Central memory CD4-positive, alpha-beta T cell (primary cell): ENCODE data around the gene ADPRHL1.
"Not testable (repeated sequence)": the region's sequence is repeated elsewhere in the genome, so short reads cannot be mapped to it uniquely, and the experiment has no call there.

Experiments used
- DNase-seq: peaks from one replicate; pipeline ENCODE4 v3.0.0; 2022

ADPRHL1 gene

GRCh38 chr13:113477724-113478123 is 24.4 kb upstream of the ADPRHL1 start:
- no peak for DNase-seq

GRCh38 chr13:113476811-113477210 is 23.5 kb upstream of the ADPRHL1 start:
- no peak for DNase-seq

- DNase-seq = no peak
These were observed 22.6 kb upstream of the ADPRHL1 start for GRCh38 chr13:113475911-113476310.

GRCh38 chr13:113475280-113475679 is 22.0 kb upstream of the ADPRHL1 start:
- DNase-seq = no peak

DNA sequence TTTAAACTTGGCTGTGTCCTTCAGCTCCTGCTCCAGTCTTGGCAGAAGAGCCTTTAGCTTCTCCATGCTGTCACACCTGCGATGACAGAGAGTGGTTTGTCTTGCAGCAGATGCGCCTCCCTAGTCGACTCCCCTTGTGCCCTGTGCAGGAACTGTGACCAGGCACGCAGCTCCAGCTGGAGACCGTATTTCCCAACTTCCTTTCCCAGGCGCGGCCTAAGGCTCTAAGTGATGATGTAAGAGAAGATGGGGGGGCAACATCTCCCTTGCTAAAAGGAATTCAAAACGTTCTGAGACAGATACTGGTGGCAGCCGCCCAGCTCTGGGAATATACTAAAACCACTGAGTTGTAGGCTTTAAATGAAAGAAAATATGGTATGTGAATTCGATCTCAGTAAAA is 20.9 kb upstream of the ADPRHL1 start:
- no peak for DNase-seq

GRCh38 chr13:113472355-113473025 is 19.2 kb upstream of the ADPRHL1 start:
- no peak for DNase-seq

DNA sequence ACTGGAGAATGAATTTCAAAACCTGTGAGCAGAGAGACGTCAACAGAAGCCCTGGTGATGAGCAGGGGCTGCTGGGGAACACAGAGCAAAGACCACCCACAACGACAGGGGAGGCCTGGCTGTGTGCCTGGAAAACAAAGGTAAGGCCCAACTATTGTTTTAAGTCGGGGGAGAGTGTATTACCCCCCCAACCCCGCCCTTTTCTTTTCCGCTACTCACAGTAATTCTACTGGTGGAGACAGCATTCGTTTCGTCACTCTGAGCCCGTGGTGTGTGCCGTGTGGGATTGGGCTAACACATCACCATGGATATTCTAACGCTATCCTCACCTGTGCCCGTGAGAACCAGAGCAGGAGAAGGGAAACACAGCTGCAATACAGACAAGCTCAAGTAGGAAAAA is 18.6 kb upstream of the ADPRHL1 start:
- DNase-seq = no peak

DNA sequence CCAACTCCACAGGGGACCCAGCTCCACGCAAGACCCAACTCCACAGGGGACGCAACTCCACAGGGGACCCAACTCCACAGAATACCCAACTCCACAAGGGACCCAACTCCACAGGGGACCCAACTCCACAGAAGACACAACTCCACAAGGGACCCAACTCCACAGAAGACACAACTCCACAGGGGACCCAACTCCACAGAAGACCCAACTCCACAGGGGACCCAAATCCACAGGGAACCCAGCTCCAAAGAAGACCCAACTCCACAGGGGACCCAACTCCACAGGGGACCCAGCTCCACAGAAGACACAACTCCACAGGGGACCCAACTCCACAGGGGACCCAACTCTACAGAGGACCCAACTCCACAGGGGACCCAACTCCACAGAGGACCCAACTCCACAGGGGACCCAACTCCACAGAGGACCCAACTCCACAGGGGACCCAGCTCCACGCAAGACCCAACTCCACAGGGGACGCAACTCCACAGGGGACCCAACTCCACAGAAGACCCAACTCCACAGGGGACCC is 17.4 kb upstream of the ADPRHL1 start:
- DNase-seq = not testable (repeated sequence)

GRCh38 chr13:113470073-113470472 is 16.8 kb upstream of the ADPRHL1 start:
- no peak for DNase-seq

- no peak for DNase-seq
These were observed 16.3 kb upstream of the ADPRHL1 start for GRCh38 chr13:113469582-113469981.

GRCh38 chr13:113468472-113469201 is 15.3 kb upstream of the ADPRHL1 start:
- no peak for DNase-seq

DNA sequence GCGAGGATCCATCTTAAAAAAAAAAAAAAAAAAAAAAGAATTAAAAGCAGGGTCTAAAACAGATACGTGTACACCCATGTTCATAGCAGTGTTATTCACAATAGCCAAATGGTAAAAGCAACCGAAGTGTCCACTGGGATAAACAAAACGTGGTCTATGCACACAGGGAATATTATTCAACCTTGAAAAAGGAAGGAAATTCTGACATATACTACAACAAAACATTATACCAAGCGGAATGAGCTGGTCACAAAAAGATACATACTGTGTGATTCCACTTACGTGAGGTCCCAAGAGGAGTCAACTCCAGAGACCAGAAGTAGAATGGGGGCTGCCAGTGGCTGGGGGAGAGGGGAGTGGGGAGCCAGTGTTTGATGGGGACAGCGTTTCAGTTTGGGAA is 14.7 kb upstream of the ADPRHL1 start:
- DNase-seq = no peak

GRCh38 chr13:113466383-113466782 is 13.1 kb upstream of the ADPRHL1 start:
- DNase-seq = no peak

DNA sequence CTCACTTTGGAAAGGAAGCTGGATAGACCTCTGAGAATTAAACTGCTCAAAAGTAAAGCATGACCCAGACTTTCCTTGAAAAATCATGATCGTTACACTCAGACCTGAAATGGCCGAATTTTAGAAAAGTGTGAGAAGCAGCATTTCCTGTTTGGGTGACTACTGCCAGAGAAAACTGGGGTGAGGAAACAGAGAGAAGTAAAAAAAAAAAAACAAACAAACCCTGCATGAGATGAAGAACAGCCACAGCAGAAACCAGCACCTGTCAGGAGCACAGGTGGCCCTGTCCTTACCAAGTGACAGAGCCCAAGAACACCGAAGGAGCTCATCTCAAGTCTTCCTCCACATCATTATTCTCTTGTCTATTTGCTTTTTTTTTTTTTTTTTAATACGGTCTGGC is 12.0 kb upstream of the ADPRHL1 start:
- no peak for DNase-seq

- DNase-seq = no peak
These were observed 11.2 kb upstream of the ADPRHL1 start for GRCh38 chr13:113464476-113464875.

- no peak for DNase-seq
These were observed 7.9 kb upstream of the ADPRHL1 start for GRCh38 chr13:113461022-113461751.

- DNase-seq = no peak
These were observed 7.3 kb upstream of the ADPRHL1 start for GRCh38 chr13:113460599-113460998.

DNA sequence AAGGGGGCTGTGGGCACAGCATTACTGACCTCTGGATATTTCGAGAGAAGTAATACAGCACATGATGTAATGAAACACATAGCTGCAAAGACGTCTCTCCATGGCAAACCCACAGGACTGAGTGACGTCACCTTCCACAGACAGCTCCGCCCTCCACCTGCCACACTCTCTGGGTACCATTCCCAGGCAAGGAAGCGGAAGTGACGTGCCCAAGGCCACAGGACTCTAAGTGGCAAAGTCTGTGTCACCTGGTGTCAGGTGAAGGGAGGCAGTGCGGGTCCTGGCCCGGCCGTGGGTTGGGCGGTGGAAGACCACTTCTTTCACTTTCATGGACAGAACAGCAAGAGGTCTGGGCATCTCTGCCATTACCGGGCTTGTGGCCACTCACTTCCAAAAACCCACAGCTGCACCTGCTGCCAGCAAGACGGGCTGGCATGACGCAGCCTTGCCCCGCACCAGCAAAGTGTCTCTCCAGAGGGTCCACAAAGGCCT is 6.8 kb upstream of the ADPRHL1 start:
- no peak for DNase-seq

DNA sequence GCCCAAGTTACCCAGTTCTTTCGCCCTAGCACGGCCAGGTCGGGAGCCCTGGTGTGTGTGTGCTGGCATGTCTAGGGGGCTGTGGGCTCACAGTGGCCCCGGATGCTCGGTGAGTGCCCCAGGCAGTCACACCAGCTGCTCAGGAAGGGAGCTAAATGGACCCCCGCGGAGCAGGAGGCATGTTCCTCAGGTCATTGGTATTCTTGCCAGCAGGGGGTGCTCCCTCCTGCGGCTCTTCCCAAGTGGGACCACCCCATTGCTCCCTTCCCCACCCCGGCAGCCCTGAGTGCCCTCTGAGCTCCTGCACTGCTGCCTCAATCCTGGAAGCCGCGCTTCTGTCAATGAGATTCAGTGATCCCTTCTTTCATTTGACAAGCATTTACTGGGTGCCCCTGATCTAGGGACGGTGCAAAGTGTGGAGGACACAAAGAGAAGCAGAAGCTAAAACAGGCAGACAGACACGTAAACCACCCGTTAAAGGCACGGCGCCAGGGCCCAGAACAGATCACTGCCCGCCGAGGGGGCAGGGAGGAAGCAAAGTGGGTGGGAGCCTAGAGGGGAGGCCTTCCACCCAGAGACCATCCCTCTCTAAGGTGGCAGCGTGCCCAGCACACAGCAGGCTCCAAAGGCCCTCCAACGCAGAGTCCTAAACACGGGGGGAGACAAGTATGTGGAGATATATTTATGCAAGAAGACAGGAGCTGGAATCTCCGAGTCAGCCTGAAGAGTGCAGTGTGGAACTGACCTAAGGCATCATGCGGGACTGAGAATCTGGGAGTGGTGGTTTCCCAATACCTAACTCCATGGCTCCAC is 5.2 kb upstream of the ADPRHL1 start:
- no peak for DNase-seq

GRCh38 chr13:113457510-113457909 is 4.2 kb upstream of the ADPRHL1 start:
- no peak for DNase-seq

DNA sequence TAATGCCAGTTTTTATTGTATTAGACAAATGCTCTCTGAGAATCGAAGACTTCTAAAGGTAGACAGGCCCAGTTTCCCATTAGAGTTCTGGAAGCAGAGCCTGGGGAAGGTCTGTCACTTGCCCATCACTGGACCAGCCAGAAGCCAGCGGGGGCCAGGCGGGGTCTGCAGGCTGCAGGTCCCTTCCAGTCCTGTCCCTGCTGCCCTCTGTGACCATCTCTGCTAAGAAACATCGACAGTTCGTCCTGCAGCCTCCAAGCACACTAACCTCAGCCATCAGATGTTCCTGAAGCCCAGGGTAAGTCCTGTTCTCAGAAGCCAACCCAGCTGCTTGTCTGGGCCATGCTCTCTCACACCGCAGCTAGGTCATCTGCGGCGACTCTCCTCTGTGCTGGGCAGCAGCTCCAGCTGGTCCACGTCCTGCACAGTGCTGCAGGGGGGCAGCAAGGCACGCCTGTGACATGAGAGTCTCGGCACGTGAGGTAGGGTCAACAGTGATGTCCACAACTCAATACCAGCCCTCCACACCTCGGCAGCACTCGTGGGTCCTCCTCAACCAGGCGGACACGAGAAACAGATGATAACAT is 2.9 kb upstream of the ADPRHL1 start:
- DNase-seq = no peak

DNA sequence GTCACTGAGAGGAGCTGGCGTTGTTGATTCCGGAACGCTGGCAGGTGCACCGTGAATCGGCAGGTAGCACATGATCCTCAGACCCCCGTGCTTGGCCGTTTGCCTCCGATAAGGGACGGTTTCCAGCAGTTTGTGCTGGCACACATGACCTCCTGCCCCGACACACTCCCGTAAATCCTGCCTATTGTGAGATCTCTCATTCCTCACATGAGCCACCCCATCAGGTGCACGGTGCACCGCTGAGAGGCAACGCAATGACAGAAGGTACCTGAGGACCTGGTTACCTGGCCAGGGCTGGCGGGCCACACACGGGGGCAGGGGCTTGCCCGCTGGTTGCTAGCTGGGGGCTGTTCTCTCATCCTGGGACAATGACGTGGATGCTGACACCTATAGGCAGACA is 2.1 kb upstream of the ADPRHL1 start:
- no peak for DNase-seq
